Measurements from ENCODE around the gene RECQL5.

Gene RECQL5

DNA sequence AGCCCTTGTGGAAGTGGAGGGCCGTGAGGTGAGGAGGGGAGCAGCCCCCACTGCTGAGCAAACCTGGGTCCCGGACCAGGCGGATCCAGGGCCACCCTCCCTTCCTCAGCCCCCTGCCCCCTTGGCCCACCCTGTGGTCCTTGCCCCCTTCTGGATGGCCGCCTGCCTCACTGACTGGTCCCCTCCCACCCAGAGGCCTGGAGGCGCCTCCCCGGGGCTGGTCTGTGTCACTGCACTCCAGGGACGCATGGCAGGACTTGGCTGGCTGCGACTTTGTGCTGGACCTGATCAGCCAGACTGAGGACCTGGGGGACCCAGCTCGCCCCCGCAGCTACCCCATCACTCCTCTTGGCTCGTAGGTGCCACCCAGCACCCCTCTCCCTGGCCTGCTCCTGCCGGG, 52.9 kb downstream of the RECQL5 start:
- TF ChIP-seq, protein P1, sequence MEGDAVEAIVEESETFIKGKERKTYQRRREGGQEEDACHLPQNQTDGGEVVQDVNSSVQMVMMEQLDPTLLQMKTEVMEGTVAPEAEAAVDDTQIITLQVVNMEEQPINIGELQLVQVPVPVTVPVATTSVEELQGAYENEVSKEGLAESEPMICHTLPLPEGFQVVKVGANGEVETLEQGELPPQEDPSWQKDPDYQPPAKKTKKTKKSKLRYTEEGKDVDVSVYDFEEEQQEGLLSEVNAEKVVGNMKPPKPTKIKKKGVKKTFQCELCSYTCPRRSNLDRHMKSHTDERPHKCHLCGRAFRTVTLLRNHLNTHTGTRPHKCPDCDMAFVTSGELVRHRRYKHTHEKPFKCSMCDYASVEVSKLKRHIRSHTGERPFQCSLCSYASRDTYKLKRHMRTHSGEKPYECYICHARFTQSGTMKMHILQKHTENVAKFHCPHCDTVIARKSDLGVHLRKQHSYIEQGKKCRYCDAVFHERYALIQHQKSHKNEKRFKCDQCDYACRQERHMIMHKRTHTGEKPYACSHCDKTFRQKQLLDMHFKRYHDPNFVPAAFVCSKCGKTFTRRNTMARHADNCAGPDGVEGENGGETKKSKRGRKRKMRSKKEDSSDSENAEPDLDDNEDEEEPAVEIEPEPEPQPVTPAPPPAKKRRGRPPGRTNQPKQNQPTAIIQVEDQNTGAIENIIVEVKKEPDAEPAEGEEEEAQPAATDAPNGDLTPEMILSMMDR (conservative IDR thresholded peaks at IDR 0.05; ENCODE audit: low read depth, low read length): peak; percentile 25
- no peak for DNase-seq (ENCODE audit: low read depth)
- H3K4me3 ChIP-seq (ENCODE audit: low read length): no peak overlapping the region

DNA sequence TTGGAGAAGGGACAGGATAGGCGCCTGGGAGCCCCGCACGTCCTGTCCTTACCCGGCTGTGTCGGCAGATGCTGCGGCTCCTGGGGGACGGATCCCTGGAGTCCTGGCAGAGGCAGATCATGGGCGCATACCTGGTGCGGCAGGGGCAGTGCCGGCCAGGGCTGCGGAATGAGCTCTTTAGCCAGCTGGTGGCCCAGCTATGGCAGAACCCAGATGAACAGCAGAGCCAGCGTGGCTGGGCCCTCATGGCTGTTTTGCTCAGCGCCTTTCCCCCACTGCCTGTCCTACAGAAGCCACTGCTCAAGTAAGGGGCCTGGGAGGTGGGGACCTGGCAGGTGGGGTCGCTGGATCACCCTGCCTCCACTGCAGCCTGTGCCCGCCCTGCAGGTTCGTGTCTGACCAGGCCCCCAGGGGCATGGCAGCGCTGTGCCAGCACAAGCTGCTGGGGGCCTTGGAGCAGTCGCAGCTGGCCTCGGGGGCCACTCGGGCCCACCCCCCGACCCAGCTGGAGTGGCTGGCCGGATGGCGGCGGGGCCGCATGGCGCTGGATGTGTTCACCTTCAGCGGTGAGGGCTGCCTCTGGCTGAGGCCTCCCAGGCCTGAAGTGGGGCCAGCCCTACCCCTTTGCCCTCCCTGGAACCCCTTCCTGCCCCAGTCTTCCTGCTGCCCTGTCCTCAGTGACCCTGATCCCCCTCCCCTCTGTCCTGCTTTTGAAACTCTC, 53.9 kb downstream of the RECQL5 start:
- H3K4me3 ChIP-seq (ENCODE audit: low read length): no peak overlapping the region
- TF ChIP-seq, protein P1 (conservative IDR thresholded peaks at IDR 0.05; ENCODE audit: low read depth, low read length): no peak

DNA sequence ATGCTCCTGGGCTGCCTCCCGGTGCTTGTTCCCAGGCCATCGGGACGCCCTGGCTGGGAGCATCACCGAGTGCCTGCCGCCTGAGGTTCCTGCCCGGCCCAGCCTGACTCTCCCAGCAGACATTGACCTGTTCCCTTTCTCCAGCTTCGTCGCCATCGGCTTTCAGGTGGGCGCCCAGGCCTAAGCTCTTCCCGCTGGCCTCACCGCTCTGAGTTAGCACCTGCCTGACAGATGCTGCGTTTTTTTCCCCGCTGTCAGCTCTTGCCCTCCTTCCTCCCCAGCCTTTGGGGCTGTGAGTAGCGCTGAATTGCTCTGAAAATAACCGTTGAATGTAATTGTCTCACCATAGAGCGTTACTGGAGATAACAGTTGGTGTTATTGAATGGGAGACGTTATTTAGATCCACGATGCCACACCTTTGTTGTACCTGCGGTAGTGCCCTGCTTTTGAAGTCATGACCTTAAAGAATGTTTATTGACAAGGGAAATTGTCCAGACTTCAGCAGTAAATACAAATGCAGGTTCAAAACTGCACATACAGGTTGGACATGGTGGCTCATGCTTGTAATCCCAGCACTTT, 55.0 kb downstream of the RECQL5 start:
- no peak for DNase-seq (ENCODE audit: low read depth)
- no peak overlapping the region for H3K4me3 ChIP-seq (ENCODE audit: low read length)
- TF ChIP-seq, protein P1 (conservative IDR thresholded peaks at IDR 0.05; ENCODE audit: low read depth, low read length): no peak

More for the DNA sequence above, 53.9 kb downstream of the RECQL5 start:
- no peak for DNase-seq (ENCODE audit: low read depth)

DNA sequence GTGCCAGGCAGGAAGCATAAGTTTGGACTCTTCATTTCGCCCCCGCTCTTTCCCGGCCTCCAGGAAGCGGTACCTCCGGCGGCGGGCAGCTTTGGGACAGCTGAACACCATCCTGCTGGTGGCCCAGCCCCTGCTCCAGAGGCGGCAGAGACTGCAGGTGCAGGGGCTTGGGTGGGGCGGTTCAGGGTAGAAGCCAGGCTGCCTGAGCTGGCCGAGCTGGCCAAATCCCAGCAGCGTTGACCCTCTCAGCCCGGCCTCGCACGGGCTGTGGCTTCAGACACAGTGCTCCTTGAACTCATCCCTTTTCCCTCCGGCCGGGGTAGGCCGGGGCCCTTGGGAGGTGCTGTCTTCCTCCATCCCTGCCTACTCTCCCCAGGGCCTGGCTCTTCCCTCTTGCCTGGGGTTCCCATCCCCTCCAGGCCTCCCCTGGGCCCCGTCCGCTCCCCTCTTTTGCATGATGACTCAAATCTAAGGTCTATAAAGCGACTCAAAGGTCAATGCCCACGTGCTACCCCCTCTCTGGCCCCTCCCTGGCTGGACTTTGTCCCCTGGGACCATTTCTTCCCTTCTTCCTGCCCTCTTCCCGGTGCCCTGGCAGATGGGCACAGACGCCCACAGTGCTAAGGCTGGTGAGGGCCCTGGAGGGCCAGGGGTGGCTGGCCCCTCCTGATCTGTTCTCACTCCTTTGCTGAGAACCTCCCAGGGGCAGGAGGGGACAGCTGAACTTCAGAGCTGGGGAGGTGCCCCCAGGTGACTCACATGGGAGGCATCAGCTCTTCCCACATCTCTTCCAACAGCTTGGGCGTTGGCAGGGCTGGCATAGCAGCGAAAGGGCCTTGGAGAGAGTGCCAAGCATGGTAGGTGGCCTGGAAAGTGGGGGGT, 56.6 kb downstream of the RECQL5 start:
- DNase-seq (ENCODE audit: low read depth): no peak
- no peak overlapping the region for H3K4me3 ChIP-seq (ENCODE audit: low read length)
- TF ChIP-seq, protein P1 (conservative IDR thresholded peaks at IDR 0.05; ENCODE audit: low read depth, low read length): no peak

DNA sequence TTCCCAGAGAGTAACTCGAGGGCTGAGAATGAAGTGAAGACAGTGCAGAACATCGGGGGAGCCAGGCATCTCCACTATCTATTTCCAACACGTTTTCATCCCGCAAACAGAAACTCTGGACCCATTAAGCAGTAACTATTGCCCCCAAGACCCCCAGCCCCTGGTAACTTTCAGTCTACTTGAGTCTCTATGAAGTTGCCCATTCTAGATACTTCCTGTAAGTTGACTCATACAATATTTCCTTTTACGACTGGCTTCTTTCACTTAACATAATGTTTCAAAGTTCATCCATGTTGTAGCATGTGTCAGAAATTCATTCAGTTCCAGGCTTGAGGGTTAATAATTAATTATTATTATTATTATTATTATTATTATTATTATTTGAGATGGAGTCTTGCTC, 59.9 kb downstream of the RECQL5 start:
- no peak for DNase-seq (ENCODE audit: low read depth)
- TF ChIP-seq, protein P1 (conservative IDR thresholded peaks at IDR 0.05; ENCODE audit: low read depth, low read length): no peak

DNA sequence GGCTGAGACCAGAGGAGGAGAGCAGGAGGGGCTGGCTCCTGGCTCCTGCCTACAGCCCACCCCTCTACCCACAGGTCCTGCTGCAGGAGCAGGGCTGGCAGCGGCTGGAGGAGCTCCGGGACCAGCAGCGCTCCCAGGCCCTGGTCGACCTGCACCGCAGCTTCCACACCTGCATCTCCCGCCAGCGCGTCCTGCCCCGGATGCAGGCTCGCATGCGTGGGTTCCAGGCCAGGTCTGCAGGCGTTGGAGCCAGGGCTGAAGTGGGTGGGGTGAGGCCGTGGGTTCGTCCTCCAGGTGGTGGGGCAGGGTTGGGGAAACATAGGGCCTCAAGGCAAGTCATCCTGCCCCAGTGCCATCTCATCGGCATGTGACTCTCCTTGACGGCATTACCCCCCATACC, 61.2 kb downstream of the RECQL5 start:
- H3K4me3 ChIP-seq (ENCODE audit: low read length): no peak overlapping the region
- no peak for DNase-seq (ENCODE audit: low read depth)
- TF ChIP-seq, protein P1 (conservative IDR thresholded peaks at IDR 0.05; ENCODE audit: low read depth, low read length): no peak

More for the DNA sequence above, 59.9 kb downstream of the RECQL5 start:
- no peak overlapping the region for H3K4me3 ChIP-seq (ENCODE audit: low read length)
